ENCODE measurements around the gene CASQ1. TPM values are rescaled to one million over a fixed set of nuclear protein-coding genes. Genes with fewer than 3 reads are reported as not detected.

CASQ1 gene
- total RNA-seq, 1 donor from 2014 or later = not detected

DNA sequence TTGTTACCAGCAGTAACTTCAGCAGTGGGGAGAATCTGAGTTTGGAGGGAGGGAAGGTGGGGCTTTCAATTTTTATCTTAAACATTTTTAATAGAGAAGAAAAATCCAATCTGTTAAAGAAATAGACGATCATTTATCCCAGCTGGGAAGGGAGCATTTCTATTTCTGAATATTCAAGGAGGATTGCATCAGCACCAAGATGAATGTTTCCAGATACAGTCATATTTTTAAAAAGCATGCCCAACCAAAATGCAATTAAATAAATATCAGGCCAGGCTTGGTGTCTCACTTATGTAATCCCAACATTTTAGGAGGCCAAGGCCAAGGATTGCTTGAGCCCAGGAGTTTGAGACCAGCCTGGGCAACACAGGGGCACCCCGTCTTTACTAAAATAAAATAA, 40.7 kb upstream of the CASQ1 start:
- TF ChIP-seq, protein P1, sequence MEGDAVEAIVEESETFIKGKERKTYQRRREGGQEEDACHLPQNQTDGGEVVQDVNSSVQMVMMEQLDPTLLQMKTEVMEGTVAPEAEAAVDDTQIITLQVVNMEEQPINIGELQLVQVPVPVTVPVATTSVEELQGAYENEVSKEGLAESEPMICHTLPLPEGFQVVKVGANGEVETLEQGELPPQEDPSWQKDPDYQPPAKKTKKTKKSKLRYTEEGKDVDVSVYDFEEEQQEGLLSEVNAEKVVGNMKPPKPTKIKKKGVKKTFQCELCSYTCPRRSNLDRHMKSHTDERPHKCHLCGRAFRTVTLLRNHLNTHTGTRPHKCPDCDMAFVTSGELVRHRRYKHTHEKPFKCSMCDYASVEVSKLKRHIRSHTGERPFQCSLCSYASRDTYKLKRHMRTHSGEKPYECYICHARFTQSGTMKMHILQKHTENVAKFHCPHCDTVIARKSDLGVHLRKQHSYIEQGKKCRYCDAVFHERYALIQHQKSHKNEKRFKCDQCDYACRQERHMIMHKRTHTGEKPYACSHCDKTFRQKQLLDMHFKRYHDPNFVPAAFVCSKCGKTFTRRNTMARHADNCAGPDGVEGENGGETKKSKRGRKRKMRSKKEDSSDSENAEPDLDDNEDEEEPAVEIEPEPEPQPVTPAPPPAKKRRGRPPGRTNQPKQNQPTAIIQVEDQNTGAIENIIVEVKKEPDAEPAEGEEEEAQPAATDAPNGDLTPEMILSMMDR (conservative IDR thresholded peaks at IDR 0.05; ENCODE audit: low read depth, low read length) = no peak
- no peak overlapping the region for H3K4me3 ChIP-seq (ENCODE audit: low read depth, low read length)
- no peak for DNase-seq (ENCODE audit: low read depth)

DNA sequence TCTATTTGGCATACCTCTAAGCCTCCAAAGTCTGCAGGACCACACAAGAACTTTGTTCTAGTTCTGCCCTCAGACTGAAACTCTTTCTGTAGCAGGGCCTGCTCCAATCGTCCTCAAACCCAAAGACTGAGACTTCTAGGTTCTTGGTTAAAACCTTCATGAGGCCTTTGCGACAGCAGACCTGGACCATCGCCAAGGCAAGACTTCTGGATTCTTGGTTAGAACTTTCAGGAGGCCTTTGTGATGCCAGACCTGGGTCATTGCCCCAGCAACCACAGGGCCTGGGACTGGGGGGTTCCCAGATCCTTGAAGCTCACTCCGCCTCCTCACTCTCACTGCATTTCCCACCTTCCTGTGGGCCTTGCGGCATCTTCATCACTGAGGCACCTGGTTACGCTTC, 39.1 kb upstream of the CASQ1 start, which contains the start of gene ATP1A4:
TSS of gene ATP1A4 (plus strand) at position 301 of the 400 bp plus-strand sequence. CDS start 438 bp downstream, outside the sequence.
- H3K4me3 ChIP-seq (ENCODE audit: low read depth, low read length) = no peak within 1 kb of the TSS
- no peak for DNase-seq (ENCODE audit: low read depth)
- TF ChIP-seq, protein P1 (conservative IDR thresholded peaks at IDR 0.05; ENCODE audit: low read depth, low read length) = no peak

DNA sequence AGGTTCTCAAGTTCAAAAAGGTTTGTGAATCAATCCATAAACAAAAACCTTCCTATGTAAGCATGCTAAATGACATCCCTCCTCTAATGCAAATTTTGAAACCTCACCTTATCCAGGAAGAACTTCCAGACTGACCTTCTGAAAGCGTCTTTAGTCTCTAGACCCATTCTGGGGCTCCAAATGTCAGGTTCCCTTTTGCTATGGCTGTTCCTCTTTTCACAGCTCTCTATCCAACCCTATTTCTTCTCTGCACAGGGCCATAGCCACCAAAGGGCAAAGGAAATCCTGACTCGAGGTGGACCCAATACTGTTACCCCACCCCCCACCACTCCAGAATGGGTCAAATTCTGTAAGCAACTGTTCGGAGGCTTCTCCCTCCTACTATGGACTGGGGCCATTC, 35.6 kb upstream of the CASQ1 start:
- no peak overlapping the region for H3K4me3 ChIP-seq (ENCODE audit: low read depth, low read length)
- no peak for DNase-seq (ENCODE audit: low read depth)
- TF ChIP-seq, protein P1 (conservative IDR thresholded peaks at IDR 0.05; ENCODE audit: low read depth, low read length) = no peak

DNA sequence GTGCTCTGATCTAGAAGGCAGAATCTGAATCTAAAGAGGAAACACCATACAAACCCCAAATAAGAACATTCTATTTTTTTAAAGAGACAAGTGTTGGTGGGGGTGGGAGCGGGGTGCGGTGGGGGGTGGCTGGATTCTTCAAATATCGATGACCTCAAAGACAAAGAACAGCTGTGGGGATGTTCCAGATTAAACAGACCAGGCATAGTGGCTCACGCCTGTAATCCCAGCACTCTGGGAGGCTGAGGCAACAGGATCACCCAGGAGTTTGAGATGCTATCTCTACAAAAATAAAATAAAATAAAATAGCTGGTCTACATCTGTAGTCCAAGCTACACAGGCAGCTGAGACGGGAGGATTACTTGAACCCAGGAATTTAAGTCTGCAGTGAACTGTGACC, 34.0 kb upstream of the CASQ1 start:
- H3K4me3 ChIP-seq (ENCODE audit: low read depth, low read length) = no peak overlapping the region
- TF ChIP-seq, protein P1 (conservative IDR thresholded peaks at IDR 0.05; ENCODE audit: low read depth, low read length) = no peak
- DNase-seq (ENCODE audit: low read depth) = no peak

DNA sequence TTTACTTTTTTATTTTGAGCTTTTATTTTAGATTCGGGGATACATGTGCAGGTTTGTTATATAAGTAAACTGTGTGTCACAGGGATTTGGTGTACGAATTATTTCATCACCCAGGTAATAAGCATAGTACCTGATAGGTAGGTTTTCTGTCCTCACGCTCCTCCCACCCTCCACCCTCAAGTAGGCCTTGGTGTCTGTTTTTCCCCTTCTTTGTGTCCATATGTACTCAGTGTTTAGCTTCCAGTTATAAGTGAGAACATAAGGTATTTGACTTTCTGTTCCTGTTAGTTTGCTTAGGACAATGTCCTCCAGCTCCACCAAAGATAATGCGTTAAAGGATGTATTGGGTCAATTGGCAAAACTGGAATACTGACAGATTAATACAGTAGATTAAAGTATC, 33.2 kb upstream of the CASQ1 start:
- H3K4me3 ChIP-seq (ENCODE audit: low read depth, low read length) = no peak overlapping the region
- no peak for DNase-seq (ENCODE audit: low read depth)
- TF ChIP-seq, protein P1 (conservative IDR thresholded peaks at IDR 0.05; ENCODE audit: low read depth, low read length) = no peak

DNA sequence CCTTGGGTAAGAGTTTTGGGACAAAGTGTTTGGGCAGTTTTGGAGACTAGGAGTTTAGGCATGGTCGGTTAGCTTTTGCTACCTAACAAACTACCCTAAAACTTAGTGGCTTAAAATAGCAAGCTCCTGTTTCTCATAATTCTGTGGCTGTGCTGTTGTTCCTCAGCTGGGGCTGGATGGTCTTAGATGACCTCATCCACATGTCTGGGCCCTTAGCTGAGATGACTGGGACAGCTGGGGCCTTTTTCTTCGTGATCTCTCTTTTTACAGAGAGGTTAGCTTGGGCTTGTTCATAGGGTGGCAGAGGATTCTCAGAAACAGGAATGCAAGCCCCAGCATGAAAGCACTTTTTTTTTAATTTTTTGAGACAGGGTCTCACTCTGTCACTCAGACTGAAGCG, 32.3 kb upstream of the CASQ1 start:
- no peak for DNase-seq (ENCODE audit: low read depth)
- TF ChIP-seq, protein P1 (conservative IDR thresholded peaks at IDR 0.05; ENCODE audit: low read depth, low read length) = no peak
- no peak overlapping the region for H3K4me3 ChIP-seq (ENCODE audit: low read depth, low read length)

DNA sequence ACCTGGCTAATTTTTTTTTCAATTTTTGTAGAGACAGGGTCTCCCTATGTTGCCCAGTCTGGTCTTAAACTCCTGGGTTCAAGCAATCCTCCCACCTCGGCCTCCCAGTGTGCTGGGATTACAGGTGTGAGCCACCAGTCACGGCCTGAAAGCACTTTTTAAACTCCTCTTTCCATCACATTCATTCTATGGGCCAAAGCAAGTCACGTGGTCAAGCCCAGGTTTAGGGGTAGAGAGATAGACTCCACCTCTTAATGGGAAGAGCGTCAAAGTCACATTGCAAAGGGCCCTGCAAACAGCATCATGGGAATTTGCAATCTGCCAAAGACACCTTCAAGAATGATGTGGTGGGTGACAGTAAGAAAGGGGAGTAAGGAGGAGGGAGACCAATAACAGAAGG, 31.8 kb upstream of the CASQ1 start:
- no peak for DNase-seq (ENCODE audit: low read depth)
- TF ChIP-seq, protein P1 (conservative IDR thresholded peaks at IDR 0.05; ENCODE audit: low read depth, low read length) = no peak
- H3K4me3 ChIP-seq (ENCODE audit: low read depth, low read length) = no peak overlapping the region

Data from epithelial cell of proximal tubule (primary cell).